OCI-LY1 (cell line): ENCODE results near the gene DLEC1.

ENCODE experiments used
- H2AFZ ChIP-seq: fragments of 200-600 bp; sonication (generic), shearing (Covaris generic); 2 replicates; pipeline ENCODE4 v1.6.0; 2014; ENCODE audit warnings: antibody characterized with exemption, mild to moderate bottlenecking, low read length
- H3F3A ChIP-seq: fragments of 200-600 bp; sonication (generic), shearing (Covaris generic); 2 replicates; pipeline ENCODE4 v1.6.0; 2014; ENCODE audit warnings: mild to moderate bottlenecking, antibody characterized with exemption, low read length, moderate library complexity; ENCODE audit not compliant: insufficient read depth
- H3K27ac ChIP-seq: fragments of 200-600 bp; sonication (generic); 2 replicates; pipeline ENCODE4 v1.5.1; 2014; ENCODE audit warnings: low read length, mixed run types, mild to moderate bottlenecking, low read depth; ENCODE audit not compliant: poor library complexity, severe bottlenecking
- H3K27me3 ChIP-seq: fragments of 200-600 bp; sonication (generic); 2 replicates; pipeline ENCODE4 v1.6.0; 2014; ENCODE audit warnings: antibody characterized with exemption, mild to moderate bottlenecking, low read length, moderate library complexity; ENCODE audit not compliant: insufficient read depth
- H3K36me3 ChIP-seq: fragments of 200-600 bp; sonication (generic); 2 replicates; pipeline ENCODE4 v1.6.1; 2014; ENCODE audit warnings: mild to moderate bottlenecking, antibody characterized with exemption, low read length, moderate library complexity, mixed read lengths; ENCODE audit not compliant: insufficient read depth
- H3K4me1 ChIP-seq: fragments of 200-600 bp; sonication (generic); 2 replicates; pipeline ENCODE4 v1.5.1; 2014; ENCODE audit warnings: mild to moderate bottlenecking, low read length, moderate library complexity; ENCODE audit not compliant: insufficient read depth, severe bottlenecking
- H3K4me2 ChIP-seq: fragments of 200-600 bp; sonication (generic), shearing (Covaris generic); 2 replicates; pipeline ENCODE4 v1.6.1; 2014; ENCODE audit warnings: low read length
- H3K4me3 ChIP-seq: fragments of 200-600 bp; sonication (generic); 2 replicates; pipeline ENCODE4 v1.5.1; 2014; ENCODE audit warnings: low read length, low read depth, mild to moderate bottlenecking, mixed read lengths; ENCODE audit not compliant: poor library complexity, severe bottlenecking
- H3K79me2 ChIP-seq: fragments of 200-600 bp; shearing (Covaris generic); 2 replicates; pipeline ENCODE4 v1.6.1; 2016; ENCODE audit warnings: mixed run types, low read length, mixed read lengths; ENCODE audit not compliant: insufficient read depth
- H3K9ac ChIP-seq: fragments of 200-600 bp; sonication (generic), shearing (Covaris generic); 2 replicates; pipeline ENCODE4 v1.6.1; 2014; ENCODE audit warnings: mild to moderate bottlenecking, low read length, mixed read lengths
- H3K9me2 ChIP-seq: fragments of 200-600 bp; sonication (generic), shearing (Covaris generic); 2 replicates; pipeline ENCODE4 v1.6.1; 2014; ENCODE audit warnings: low read depth, mild to moderate bottlenecking, low read length, mixed read lengths
- H3K9me3 ChIP-seq: fragments of 200-600 bp; shearing (Covaris generic); 2 replicates; pipeline ENCODE4 v1.6.1; 2014; ENCODE audit warnings: low read length, mixed read lengths
- H4K20me1 ChIP-seq: fragments of 200-600 bp; sonication (generic), shearing (Covaris generic); 2 replicates; pipeline ENCODE4 v1.6.0; 2016; ENCODE audit warnings: mild to moderate bottlenecking, low read length; ENCODE audit not compliant: insufficient read depth
- EZH2 ChIP-seq: fragments of 200-600 bp; sonication (generic), shearing (Covaris generic); IDR thresholded peaks from 2 replicates; pipeline ENCODE4 v1.8.0; 2017; ENCODE audit warnings: borderline replicate concordance, mixed run types, mild to moderate bottlenecking, antibody characterized with exemption, low read length, moderate library complexity, mixed read lengths
- TF ChIP-seq, protein P1 (sequence below): fragments of 200-600 bp; sonication (generic), shearing (Covaris generic); IDR thresholded peaks from 2 replicates; pipeline ENCODE4 v1.5.1; 2017; ENCODE audit warnings: mild to moderate bottlenecking, antibody characterized with exemption, low read length, moderate library complexity, mixed read lengths

The DLEC1 gene

GRCh38 chr3:38000242-38000916 is 38.6 kb upstream of the DLEC1 start:
- no peak overlapping the region for H3K27ac ChIP-seq
- H3K4me3 ChIP-seq = no peak overlapping the region
- H3K79me2 ChIP-seq = no peaks in the 10 kb centered on the region
- peaks cover 26% of the 10 kb centered on the region for H3K4me1 ChIP-seq
- no peak overlapping the region for H3K4me2 ChIP-seq
- H3K9ac ChIP-seq = no peak overlapping the region
- H3K9me2 ChIP-seq = no peaks in the 10 kb centered on the region
- TF ChIP-seq EZH2 = no peak
- TF ChIP-seq, protein P1, sequence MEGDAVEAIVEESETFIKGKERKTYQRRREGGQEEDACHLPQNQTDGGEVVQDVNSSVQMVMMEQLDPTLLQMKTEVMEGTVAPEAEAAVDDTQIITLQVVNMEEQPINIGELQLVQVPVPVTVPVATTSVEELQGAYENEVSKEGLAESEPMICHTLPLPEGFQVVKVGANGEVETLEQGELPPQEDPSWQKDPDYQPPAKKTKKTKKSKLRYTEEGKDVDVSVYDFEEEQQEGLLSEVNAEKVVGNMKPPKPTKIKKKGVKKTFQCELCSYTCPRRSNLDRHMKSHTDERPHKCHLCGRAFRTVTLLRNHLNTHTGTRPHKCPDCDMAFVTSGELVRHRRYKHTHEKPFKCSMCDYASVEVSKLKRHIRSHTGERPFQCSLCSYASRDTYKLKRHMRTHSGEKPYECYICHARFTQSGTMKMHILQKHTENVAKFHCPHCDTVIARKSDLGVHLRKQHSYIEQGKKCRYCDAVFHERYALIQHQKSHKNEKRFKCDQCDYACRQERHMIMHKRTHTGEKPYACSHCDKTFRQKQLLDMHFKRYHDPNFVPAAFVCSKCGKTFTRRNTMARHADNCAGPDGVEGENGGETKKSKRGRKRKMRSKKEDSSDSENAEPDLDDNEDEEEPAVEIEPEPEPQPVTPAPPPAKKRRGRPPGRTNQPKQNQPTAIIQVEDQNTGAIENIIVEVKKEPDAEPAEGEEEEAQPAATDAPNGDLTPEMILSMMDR = no peak
- H3K9me3 ChIP-seq = no peaks in the 10 kb centered on the region
- peaks cover 22% of the 10 kb centered on the region; the same call in 1 of the 2 replicates for H3K36me3 ChIP-seq
- H4K20me1 ChIP-seq = no peaks in the 10 kb centered on the region
- no peak overlapping the region for H2AFZ ChIP-seq
- H3F3A ChIP-seq = no peaks in the 10 kb centered on the region
- no peaks in the 10 kb centered on the region for H3K27me3 ChIP-seq

- Histone ChIP-seq H3K4me3 (no peak overlapping the region), H4K20me1 (no peaks in the 10 kb centered on the region), H3K79me2 (no peaks in the 10 kb centered on the region), H3K27me3 (no peaks in the 10 kb centered on the region), H2AFZ (no peak overlapping the region), H3K4me1 (peaks cover 23% of the 10 kb centered on the region), H3K9ac (no peak overlapping the region), H3F3A (no peaks in the 10 kb centered on the region), H3K9me3 (no peaks in the 10 kb centered on the region), H3K9me2 (no peaks in the 10 kb centered on the region), H3K36me3 (peaks cover 22% of the 10 kb centered on the region; the same call in 1 of the 2 replicates), H3K4me2 (no peak overlapping the region), H3K27ac (no peak overlapping the region)
- no peak for TF ChIP-seq EZH2
- TF ChIP-seq, protein P1 = no peak
Observed at GRCh38 chr3:38000965-38001455, 38.0 kb upstream of the DLEC1 start.

GRCh38 chr3:38001456-38002081 is 37.4 kb upstream of the DLEC1 start:
- no peak overlapping the region for H3K4me3 ChIP-seq
- H3K36me3 ChIP-seq = peaks cover 19% of the 10 kb centered on the region; the same call in 1 of the 2 replicates
- H4K20me1 ChIP-seq = no peaks in the 10 kb centered on the region
- no peak overlapping the region for H3K27ac ChIP-seq
- H3K4me2 ChIP-seq = no peak overlapping the region
- H3K9me2 ChIP-seq = no peaks in the 10 kb centered on the region
- H3K79me2 ChIP-seq = no peaks in the 10 kb centered on the region
- no peaks in the 10 kb centered on the region for H3F3A ChIP-seq
- peaks cover 23% of the 10 kb centered on the region for H3K4me1 ChIP-seq
- H3K9me3 ChIP-seq = no peaks in the 10 kb centered on the region
- TF ChIP-seq, protein P1 = no peak
- no peak for TF ChIP-seq EZH2
- no peak overlapping the region for H2AFZ ChIP-seq
- H3K27me3 ChIP-seq = no peaks in the 10 kb centered on the region
- no peak overlapping the region for H3K9ac ChIP-seq
